ENCODE data around the gene KLRK1.

GRCh38 chr12:10369557-10370415 is 20.1 kb downstream of the KLRK1 start:
- TF ChIP-seq POLR2A (IDR thresholded peaks at IDR 0.05; ENCODE audit: low read depth, low read length) (no peak), POLR2AphosphoS5 (IDR thresholded peaks at IDR 0.05; ENCODE audit: low read depth, low read length) (no peak)

Measured in GM12891 (cell line).